Measurements from ENCODE around the gene UTP25.

UTP25 gene

GRCh38 chr1:209862391-209863356 is 34.9 kb downstream of the UTP25 start:
- Histone ChIP-seq H3K9ac (ENCODE audit: low read depth, low read length) (no peak overlapping the region), H3K4me1 (ENCODE audit: insufficient read depth, low read length) (no peaks in the 10 kb centered on the region), H2AFZ (ENCODE audit: low read depth, low read length) (no peak overlapping the region), H3K27me3 (ENCODE audit: insufficient read depth, low read length, poor library complexity) (peaks cover 23% of the 10 kb centered on the region), H3K4me3 (ENCODE audit: low read depth in 1 of 2, low read length in 2 of 2) (no peak overlapping the region), H4K20me1 (ENCODE audit: insufficient read depth, low read length) (no peaks in the 10 kb centered on the region), H3K9me3 (ENCODE audit: insufficient read depth, low read length, severe bottlenecking) (no peaks in the 10 kb centered on the region), H3K4me2 (ENCODE audit: insufficient read depth, low read length) (no peak overlapping the region), H3K79me2 (ENCODE audit: insufficient read depth, low read length) (no peaks in the 10 kb centered on the region), H3K27ac (ENCODE audit: low read length) (no peak overlapping the region), H3K36me3 (ENCODE audit: insufficient read depth, low read length) (no peaks in the 10 kb centered on the region)
- no peak for ATAC-seq (ENCODE audit: insufficient read depth, low read depth)
- TF ChIP-seq CTCF (IDR thresholded peaks at IDR 0.05; ENCODE audit: borderline replicate concordance, extremely low read depth, low read length, poor library complexity, severe bottlenecking): no peak
- TF ChIP-seq EZH2 (IDR thresholded peaks at IDR 0.05; ENCODE audit: borderline replicate concordance, low read depth, low read length, severe bottlenecking): no peak
- no peak for DNase-seq

- no peaks in the 10 kb centered on the region for H3K4me1 ChIP-seq (ENCODE audit: insufficient read depth, low read length)
- H2AFZ ChIP-seq (ENCODE audit: low read depth, low read length): no peak overlapping the region
- H3K27ac ChIP-seq (ENCODE audit: low read length): no peak overlapping the region
- DNase-seq: no peak
- H3K9ac ChIP-seq (ENCODE audit: low read depth, low read length): no peak overlapping the region
- no peaks in the 10 kb centered on the region for H4K20me1 ChIP-seq (ENCODE audit: insufficient read depth, low read length)
- H3K36me3 ChIP-seq (ENCODE audit: insufficient read depth, low read length): no peaks in the 10 kb centered on the region
- H3K79me2 ChIP-seq (ENCODE audit: insufficient read depth, low read length): no peaks in the 10 kb centered on the region
- H3K4me2 ChIP-seq (ENCODE audit: insufficient read depth, low read length): no peak overlapping the region
- TF ChIP-seq CTCF (IDR thresholded peaks at IDR 0.05; ENCODE audit: borderline replicate concordance, extremely low read depth, low read length, poor library complexity, severe bottlenecking): no peak
- no peak for TF ChIP-seq EZH2 (IDR thresholded peaks at IDR 0.05; ENCODE audit: borderline replicate concordance, low read depth, low read length, severe bottlenecking)
- no peak overlapping the region for H3K4me3 ChIP-seq (ENCODE audit: low read depth in 1 of 2, low read length in 2 of 2)
- peaks cover 23% of the 10 kb centered on the region for H3K27me3 ChIP-seq (ENCODE audit: insufficient read depth, low read length, poor library complexity)
- no peaks in the 10 kb centered on the region for H3K9me3 ChIP-seq (ENCODE audit: insufficient read depth, low read length, severe bottlenecking)
- ATAC-seq (ENCODE audit: insufficient read depth, low read depth): no peak
These were observed 36.2 kb downstream of the UTP25 start for GRCh38 chr1:209863766-209864485.

- no peaks in the 10 kb centered on the region for H4K20me1 ChIP-seq (ENCODE audit: insufficient read depth, low read length)
- H3K27ac ChIP-seq (ENCODE audit: low read length): no peak overlapping the region
- H3K4me1 ChIP-seq (ENCODE audit: insufficient read depth, low read length): no peaks in the 10 kb centered on the region
- no peaks in the 10 kb centered on the region for H3K36me3 ChIP-seq (ENCODE audit: insufficient read depth, low read length)
- H3K4me2 ChIP-seq (ENCODE audit: insufficient read depth, low read length): no peak overlapping the region
- H3K9me3 ChIP-seq (ENCODE audit: insufficient read depth, low read length, severe bottlenecking): no peaks in the 10 kb centered on the region
- TF ChIP-seq EZH2 (IDR thresholded peaks at IDR 0.05; ENCODE audit: borderline replicate concordance, low read depth, low read length, severe bottlenecking) (no peak), CTCF (IDR thresholded peaks at IDR 0.05; ENCODE audit: borderline replicate concordance, extremely low read depth, low read length, poor library complexity, severe bottlenecking) (no peak)
- H2AFZ ChIP-seq (ENCODE audit: low read depth, low read length): no peak overlapping the region
- no peak overlapping the region for H3K9ac ChIP-seq (ENCODE audit: low read depth, low read length)
- ATAC-seq (ENCODE audit: insufficient read depth, low read depth): no peak
- H3K79me2 ChIP-seq (ENCODE audit: insufficient read depth, low read length): no peaks in the 10 kb centered on the region
- peaks cover 28% of the 10 kb centered on the region for H3K27me3 ChIP-seq (ENCODE audit: insufficient read depth, low read length, poor library complexity)
- no peak overlapping the region for H3K4me3 ChIP-seq (ENCODE audit: low read depth in 1 of 2, low read length in 2 of 2)
- no peak for DNase-seq
These were observed 38.4 kb downstream of the UTP25 start for GRCh38 chr1:209866201-209866600.

All from DND-41 (cell line).